Thyroid gland (tissue), 4 donors: ENCODE data around the gene TBC1D5. TPM values are rescaled to one million over a fixed set of nuclear protein-coding genes. Genes with fewer than 3 reads are reported as not detected.
"Not testable (repeated sequence)": the region's sequence is repeated elsewhere in the genome, so short reads cannot be mapped to it uniquely, and the experiment has no call there.

Experiments used
- DNase-seq, 2 donors: peaks; one replicate each; pipeline ENCODE4 v3.0.0-alpha.2; 2019
- H3K27ac ChIP-seq, 3 donors: fragments of 200-600 bp; sonication (generic); 1 replicate in 2 of 3; 2 replicates in 1 of 3; pipeline ENCODE4 v1.5.1; 2016 to 2019; ENCODE audit warnings: mild to moderate bottlenecking in 1 of 3, moderate library complexity in 1 of 3
- H3K27me3 ChIP-seq: fragments of 200-600 bp; sonication (generic); one replicate; pipeline ENCODE4 v1.5.1; 2019
- H3K36me3 ChIP-seq, 2 donors: fragments of 200-600 bp; sonication (generic); one replicate each; pipeline ENCODE4 v1.5.1; 2016 to 2019
- H3K4me1 ChIP-seq, 2 donors: fragments of 200-600 bp; sonication (generic); one replicate each; pipeline ENCODE4 v1.5.1; 2017 to 2019
- H3K4me3 ChIP-seq, 3 donors: fragments of 200-600 bp; sonication (generic); replicated peaks in 1 of 3; 1 replicate in 2 of 3; 2 replicates in 1 of 3; pipeline ENCODE4 v1.5.1; 2016; ENCODE audit warnings: mild to moderate bottlenecking in 1 of 3
- H3K9me3 ChIP-seq: fragments of 200-600 bp; sonication (generic); one replicate; pipeline ENCODE4 v1.5.1; 2017
- POLR2A ChIP-seq, 2 donors: fragments of 450-650 bp; IDR thresholded peaks; one replicate each; pipeline ENCODE4 v1.6.1; 2017; ENCODE audit warnings: antibody characterized with exemption in 2 of 2, mild to moderate bottlenecking in 2 of 2, moderate library complexity in 1 of 2
- WGBS, 2 donors: methylation state at CpG; one replicate each; pipeline ENCODE4 v1.1.5; 2017; 5-methylcytosine and 5-hydroxymethylcytosine counted together
- intact Hi-C: fragments of 100-400 bp; cut with DNase I; formaldehyde crosslinking; loops from one replicate; pipeline ENCODE4 v1.15.1; 2023
- total RNA-seq, 4 donors: library from RNA; depleted of rRNA; stranded (reverse); fragments of >200 nt; gene quantifications; one replicate each; pipeline ENCODE4 v1.2.3, GENCODE V29; 2016
- TF ChIP-seq, protein P1 (sequence below), 6 experiments: fragments of 200-600 bp in 3 of 6; fragments of 450-650 bp in 3 of 6; sonication (generic) in 3 of 6; IDR thresholded peaks; one replicate each; pipeline ENCODE4 v1.5.1; 2016 to 2019; ENCODE audit warnings: antibody characterized with exemption in 6 of 6, mild to moderate bottlenecking in 2 of 6, inconsistent platforms in 1 of 6, moderate library complexity in 1 of 6

The TBC1D5 gene
- total RNA-seq, 4 donors from 2014 or later, result 115 to 141 (median 133) TPM

DNA sequence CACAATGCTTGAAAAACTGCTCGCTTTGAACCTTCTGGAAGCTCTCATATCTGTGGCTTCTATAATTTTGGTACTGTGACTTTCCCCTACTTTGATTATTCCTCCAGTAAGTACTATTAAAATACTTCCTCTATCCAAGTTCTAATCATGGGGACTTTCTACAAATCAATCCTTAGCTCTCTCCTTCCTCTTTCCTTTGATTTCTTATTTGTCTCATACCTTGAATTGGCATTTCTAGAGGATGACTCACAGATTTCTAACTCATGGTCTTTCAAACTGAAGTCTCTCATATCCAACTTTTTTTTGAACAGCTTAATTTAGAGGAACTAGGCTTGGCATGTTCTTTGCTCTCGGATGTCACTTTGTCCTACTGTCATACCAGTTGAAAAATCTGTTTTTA is 241.8 kb downstream of the TBC1D5 start:
- TF ChIP-seq, protein P1, sequence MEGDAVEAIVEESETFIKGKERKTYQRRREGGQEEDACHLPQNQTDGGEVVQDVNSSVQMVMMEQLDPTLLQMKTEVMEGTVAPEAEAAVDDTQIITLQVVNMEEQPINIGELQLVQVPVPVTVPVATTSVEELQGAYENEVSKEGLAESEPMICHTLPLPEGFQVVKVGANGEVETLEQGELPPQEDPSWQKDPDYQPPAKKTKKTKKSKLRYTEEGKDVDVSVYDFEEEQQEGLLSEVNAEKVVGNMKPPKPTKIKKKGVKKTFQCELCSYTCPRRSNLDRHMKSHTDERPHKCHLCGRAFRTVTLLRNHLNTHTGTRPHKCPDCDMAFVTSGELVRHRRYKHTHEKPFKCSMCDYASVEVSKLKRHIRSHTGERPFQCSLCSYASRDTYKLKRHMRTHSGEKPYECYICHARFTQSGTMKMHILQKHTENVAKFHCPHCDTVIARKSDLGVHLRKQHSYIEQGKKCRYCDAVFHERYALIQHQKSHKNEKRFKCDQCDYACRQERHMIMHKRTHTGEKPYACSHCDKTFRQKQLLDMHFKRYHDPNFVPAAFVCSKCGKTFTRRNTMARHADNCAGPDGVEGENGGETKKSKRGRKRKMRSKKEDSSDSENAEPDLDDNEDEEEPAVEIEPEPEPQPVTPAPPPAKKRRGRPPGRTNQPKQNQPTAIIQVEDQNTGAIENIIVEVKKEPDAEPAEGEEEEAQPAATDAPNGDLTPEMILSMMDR (IDR thresholded peaks at IDR 0.05), result no peak
- no peak for TF ChIP-seq POLR2A (IDR thresholded peaks at IDR 0.05)
- no peaks in the 10 kb centered on the region for H3K27me3 ChIP-seq
- intact Hi-C loops, result no loop called here
- H3K4me3 ChIP-seq, result no peak overlapping the region
- DNase-seq, result no peak
- no peaks in the 10 kb centered on the region for H3K4me1 ChIP-seq
- no peaks in the 10 kb centered on the region for H3K9me3 ChIP-seq
- no peak overlapping the region for H3K27ac ChIP-seq
- no peaks in the 10 kb centered on the region for H3K36me3 ChIP-seq
- 91 to 92% methylated on average over 2 of the region's 2 CpGs for WGBS, 2 donors

DNA sequence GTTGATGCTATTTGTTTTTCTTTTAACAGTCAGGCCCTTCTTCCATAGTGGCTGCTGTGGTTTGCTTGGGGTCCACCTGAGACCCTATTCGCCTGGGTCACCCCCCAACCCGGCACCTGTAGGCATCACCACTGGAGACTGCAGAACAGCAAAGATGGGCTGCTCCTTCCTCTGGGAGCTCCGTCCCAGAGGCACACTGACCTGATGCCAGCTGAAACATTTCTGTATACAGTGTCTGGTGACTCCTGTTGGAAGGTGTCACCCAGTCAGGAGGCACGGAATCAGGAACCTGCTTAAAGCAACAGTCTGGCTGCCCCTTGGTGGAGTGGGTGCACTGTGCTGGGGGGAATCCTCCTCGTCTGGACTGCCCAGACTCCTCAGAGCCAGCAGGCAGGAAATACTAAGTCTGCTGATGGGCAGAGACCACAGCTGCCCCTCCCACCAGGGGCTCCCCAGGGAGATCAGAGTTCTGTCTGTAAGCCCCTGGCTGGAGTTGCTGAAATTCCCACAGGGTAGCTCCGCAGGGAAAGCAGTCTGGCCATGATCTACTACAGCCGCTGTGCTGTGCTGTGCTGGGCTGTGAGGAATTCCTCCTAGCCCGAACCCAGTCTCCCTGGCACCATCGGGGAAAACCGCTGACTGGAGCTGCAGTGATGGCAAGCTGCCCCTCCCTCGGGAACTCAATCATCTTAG is 248.2 kb downstream of the TBC1D5 start:
- 85 to 87% methylated on average over 5 to 11 of the region's 11 CpGs for WGBS, 2 donors
- Histone ChIP-seq H3K4me3 (no peak overlapping the region), H3K4me1 (no peaks in the 10 kb centered on the region)

DNA sequence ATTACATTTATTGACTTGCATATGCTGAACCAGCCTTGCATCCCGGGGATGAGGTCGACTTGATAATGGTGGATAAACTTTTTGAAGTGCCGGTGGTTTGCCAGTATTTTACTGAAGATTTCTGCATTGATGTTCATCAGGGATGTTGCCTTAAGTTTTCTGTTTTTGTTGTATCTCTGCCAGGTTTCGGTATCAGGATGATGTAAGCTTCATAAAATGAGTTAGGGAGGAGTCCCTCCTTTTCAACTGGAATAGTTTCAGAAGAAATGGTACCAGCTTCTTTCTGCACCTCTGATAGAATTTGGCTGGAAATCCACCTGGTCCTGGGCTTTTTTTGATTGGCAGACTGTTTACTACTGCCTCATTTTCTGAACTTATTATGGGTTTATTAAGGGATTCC is 250.8 kb downstream of the TBC1D5 start:
- TF ChIP-seq POLR2A (IDR thresholded peaks at IDR 0.05), result no peak
- TF ChIP-seq, protein P1 (IDR thresholded peaks at IDR 0.05), result no peak

More for the DNA sequence above, 248.2 kb downstream of the TBC1D5 start:
- H3K36me3 ChIP-seq, result no peaks in the 10 kb centered on the region
- TF ChIP-seq POLR2A (IDR thresholded peaks at IDR 0.05), result no peak
- TF ChIP-seq, protein P1 (IDR thresholded peaks at IDR 0.05), result no peak
- H3K27ac ChIP-seq, result no peak overlapping the region
- intact Hi-C loops, result no loop called here
- H3K27me3 ChIP-seq, result no peaks in the 10 kb centered on the region
- no peaks in the 10 kb centered on the region for H3K9me3 ChIP-seq
- no peak for DNase-seq

DNA sequence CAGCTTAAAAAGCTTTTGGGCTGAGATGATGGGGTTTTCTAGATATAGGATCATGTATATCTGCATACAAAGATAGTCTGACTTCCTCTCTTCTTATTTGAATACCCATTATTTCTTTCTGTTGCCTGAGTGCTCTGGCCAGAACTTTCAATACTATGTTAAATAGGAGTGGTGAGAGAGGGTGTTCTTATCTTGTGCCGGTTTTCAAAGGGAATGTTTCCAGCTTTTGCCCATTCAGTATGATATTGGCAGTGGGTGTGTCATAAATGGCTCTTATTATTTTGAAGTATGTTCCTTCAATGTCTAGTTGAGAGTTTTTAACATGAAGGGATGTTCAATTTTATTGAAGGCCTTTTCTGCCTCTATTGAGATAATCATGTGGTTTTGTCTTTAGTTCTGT is 251.2 kb downstream of the TBC1D5 start:
- intact Hi-C loops, DNase-seq, H3K4me3 ChIP-seq, H3K27me3 ChIP-seq, H3K4me1 ChIP-seq, H3K9me3 ChIP-seq, H3K36me3 ChIP-seq, H3K27ac ChIP-seq: not testable (repeated sequence)
- WGBS, 2 donors, result 91 to 100% methylated on average over 1 of the region's 1 CpG

More for the DNA sequence above, 250.8 kb downstream of the TBC1D5 start:
- no peak for DNase-seq
- Histone ChIP-seq H3K27ac (no peak overlapping the region), H3K36me3 (no peaks in the 10 kb centered on the region), H3K4me3 (no peak overlapping the region), H3K4me1 (no peaks in the 10 kb centered on the region), H3K9me3 (no peaks in the 10 kb centered on the region), H3K27me3 (no peaks in the 10 kb centered on the region)
- intact Hi-C loops, result no loop called here
- 84 to 87% methylated on average over 4 of the region's 4 CpGs for WGBS, 2 donors

DNA sequence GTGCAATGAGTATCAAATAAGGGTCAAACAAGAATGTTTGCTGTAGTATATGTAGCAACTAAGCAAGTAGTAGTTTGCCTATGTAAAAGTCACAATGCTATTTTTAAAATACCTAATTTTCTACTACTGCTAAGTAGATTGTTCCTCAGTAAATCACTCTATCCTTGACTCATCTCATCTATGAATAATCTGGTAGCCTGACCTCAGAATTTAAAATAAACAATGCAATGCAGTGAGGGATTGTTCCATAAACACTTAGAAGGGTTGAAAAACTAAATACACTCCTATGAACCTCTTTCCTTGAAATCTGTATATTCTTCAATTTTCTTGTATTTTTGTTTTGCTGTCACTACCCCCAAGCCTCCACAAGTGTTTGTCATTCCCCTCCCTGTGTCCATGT is 253.3 kb downstream of the TBC1D5 start:
- H3K4me1 ChIP-seq, result no peaks in the 10 kb centered on the region
- no peaks in the 10 kb centered on the region for H3K9me3 ChIP-seq
- intact Hi-C loops, result no loop called here
- TF ChIP-seq, protein P1 (IDR thresholded peaks at IDR 0.05), result no peak
- TF ChIP-seq POLR2A (IDR thresholded peaks at IDR 0.05), result no peak
- no peak for DNase-seq
- H3K27me3 ChIP-seq, result no peaks in the 10 kb centered on the region
- H3K36me3 ChIP-seq, result no peaks in the 10 kb centered on the region
- H3K27ac ChIP-seq, result no peak overlapping the region
- H3K4me3 ChIP-seq, result no peak overlapping the region
